Posterior cingulate gyrus (tissue), 11 donors: ENCODE measurements around the gene TJP2.

Source experiments
- DNase-seq, 10 donors: peaks; one replicate each; pipeline versions ENCODE4 v3.0.0 to v3.0.0-alpha.2; 2020 to 2021; ENCODE audit warnings: mixed read lengths in 3 of 10
- intact Hi-C: fragments of 100-400 bp; cut with DNase I; formaldehyde crosslinking; loops from one replicate; pipeline ENCODE4 v1.15.1; 2023

Gene TJP2

DNA sequence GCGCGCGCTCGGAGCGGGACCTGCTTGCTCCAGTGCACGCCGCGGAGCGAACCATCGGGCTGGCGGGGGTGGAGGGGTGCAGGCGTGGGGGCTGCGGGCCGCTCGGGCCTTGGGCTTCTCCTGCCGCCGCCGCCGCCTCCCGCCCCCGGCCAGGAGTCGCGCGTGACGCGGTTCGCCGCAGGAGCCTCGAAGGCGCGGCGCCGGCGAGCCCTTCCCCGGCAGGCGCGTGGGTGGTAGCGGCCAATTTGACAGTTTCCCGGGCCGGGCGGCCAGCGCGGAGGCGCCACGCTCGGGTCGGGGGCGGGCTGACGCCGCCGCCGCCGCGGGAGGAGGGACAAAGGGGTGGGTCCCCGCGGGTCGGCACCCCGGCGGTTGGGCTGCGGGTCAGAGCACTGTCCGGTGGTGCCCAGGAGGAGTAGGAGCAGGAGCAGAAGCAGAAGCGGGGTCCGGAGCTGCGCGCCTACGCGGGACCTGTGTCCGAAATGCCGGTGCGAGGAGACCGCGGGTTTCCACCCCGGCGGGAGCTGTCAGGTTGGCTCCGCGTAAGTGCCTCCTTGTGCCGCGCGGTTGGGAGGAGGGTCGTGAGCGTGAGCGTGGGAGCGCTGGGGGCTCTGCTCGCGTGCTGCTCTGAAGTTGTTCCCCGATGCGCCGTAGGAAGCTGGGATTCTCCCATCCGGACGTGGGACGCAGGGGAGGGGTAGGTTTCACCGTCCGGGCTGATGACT lies at the start of gene TJP2:
TSS of gene TJP2 (plus strand) at position 387 of the 725 bp plus-strand sequence. CDS start at position 483, 96 bp downstream.
- intact Hi-C loops, result no loop called here
- peak; percentile 61 to 94 (median 67) for DNase-seq

- intact Hi-C loops, result loop anchor here (5.0 kb wide), 1 partner anchor 47 kb away; no protein-coding TSS in a partner anchor
Measured at GRCh38 chr9:69130456-69131441, 43.3 kb upstream of the TJP2 start.

GRCh38 chr9:69131682-69132081 lies 42.4 kb upstream of the TJP2 start:
- intact Hi-C loops, result loop anchor here (5.0 kb wide), 1 partner anchor 46 kb away; no protein-coding TSS in a partner anchor
- no peak for DNase-seq

More at GRCh38 chr9:69130456-69131441, 43.3 kb upstream of the TJP2 start:
- no peak for DNase-seq

GRCh38 chr9:69132361-69132760 lies 41.7 kb upstream of the TJP2 start:
- peak in 1 of 10 donors; percentile 10 for DNase-seq
- intact Hi-C loops, result loop anchor here (5.0 kb wide), 1 partner anchor 45 kb away; no protein-coding TSS in a partner anchor

DNA sequence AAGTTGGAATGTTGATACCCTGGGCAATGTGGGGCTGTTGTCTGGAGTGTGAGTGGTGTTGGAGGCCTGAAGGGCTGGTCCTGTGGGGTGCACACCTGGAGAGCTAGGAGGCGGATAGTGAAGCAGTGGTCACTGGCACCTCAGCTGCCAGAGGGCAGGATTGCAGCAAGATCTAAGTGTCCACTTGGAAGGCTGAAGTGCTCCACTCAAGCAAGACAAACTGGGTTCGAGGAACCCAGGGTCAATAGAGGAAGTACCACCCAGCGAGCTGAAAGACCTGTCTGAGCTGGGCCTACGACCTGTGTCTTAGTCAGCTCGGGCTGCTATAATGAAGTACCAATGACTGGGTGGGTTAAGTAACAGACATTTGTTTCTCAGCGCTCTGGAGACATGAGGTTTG lies 39.7 kb upstream of the TJP2 start:
- DNase-seq, result no peak
- intact Hi-C loops, result loop anchor here (5.0 kb wide), 1 partner anchor 43 kb away; no protein-coding TSS in a partner anchor

- intact Hi-C loops, result no loop called here
- DNase-seq, result no peak
Measured at GRCh38 chr9:69136185-69136584, 37.9 kb upstream of the TJP2 start.

DNA sequence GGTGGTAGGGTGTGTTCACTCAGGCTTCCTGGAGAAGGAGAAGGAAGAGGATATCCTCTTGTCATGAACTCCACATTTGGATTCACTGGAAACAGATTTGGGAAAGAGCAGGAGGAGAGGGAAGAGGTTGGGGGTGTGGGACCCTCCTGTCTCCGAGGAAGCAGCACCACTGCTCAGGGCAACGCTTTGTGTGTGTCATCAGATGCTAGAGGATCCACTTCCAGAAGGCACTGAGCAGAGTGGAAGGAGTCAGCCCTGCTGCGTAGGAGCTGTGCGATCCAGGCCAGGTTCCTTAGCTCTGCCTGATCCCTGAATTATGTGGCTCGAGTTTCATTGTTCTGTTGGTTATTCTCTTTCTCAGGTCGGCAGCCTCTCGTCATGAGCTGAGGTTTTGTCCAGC lies 37.3 kb upstream of the TJP2 start:
- intact Hi-C loops, result no loop called here
- DNase-seq, result no peak

- DNase-seq, result no peak
- intact Hi-C loops, result no loop called here
Measured at GRCh38 chr9:69137311-69137710, 36.8 kb upstream of the TJP2 start.

DNA sequence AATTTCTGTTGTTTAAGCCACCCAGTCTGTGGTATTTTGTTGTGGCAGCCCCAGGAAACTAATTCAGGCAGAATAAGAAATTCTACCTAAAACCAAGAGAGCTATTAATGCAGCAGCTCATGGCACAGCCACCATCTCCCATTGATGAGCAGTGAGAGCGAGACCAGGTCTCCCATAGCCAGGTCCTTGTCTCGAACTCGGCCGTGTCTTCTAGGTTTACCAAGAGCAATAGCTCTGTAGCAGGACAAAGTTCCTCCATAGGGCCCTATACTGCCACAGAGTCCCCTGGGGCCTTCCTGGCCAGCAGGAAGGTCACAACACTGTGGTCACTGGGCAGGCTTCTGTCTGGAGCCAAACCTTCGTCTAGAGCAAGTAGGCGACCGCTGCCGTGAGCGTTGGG lies 34.5 kb upstream of the TJP2 start:
- DNase-seq, result no peak
- intact Hi-C loops, result no loop called here

GRCh38 chr9:69140123-69140735 lies 33.8 kb upstream of the TJP2 start:
- intact Hi-C loops, result no loop called here
- DNase-seq, result no peak

DNA sequence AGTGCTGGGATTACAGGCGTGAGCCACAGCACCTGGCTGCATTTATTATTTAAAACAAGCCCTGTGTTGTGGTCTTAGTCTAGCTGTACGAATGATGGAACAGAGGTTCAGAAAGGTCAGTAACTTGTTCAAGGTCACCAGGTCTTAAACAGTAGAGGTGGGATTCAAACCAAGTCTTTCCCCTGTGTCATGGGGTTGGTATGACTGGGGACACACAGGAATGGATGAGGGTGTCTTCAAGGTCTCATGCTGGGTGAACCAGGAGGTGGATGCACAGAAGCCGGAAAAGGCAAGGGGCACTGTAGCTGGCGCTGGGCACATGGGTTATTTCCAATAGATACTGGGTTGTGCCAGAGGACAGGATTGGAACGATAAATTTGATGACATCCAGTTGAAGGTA lies 32.2 kb upstream of the TJP2 start:
- intact Hi-C loops, result no loop called here
- DNase-seq, result no peak

- DNase-seq, result no peak
- intact Hi-C loops, result no loop called here
Measured at GRCh38 chr9:69143291-69143690, 30.8 kb upstream of the TJP2 start.

GRCh38 chr9:69145144-69145715 lies 28.8 kb upstream of the TJP2 start:
- no peak for DNase-seq
- intact Hi-C loops, result no loop called here

DNA sequence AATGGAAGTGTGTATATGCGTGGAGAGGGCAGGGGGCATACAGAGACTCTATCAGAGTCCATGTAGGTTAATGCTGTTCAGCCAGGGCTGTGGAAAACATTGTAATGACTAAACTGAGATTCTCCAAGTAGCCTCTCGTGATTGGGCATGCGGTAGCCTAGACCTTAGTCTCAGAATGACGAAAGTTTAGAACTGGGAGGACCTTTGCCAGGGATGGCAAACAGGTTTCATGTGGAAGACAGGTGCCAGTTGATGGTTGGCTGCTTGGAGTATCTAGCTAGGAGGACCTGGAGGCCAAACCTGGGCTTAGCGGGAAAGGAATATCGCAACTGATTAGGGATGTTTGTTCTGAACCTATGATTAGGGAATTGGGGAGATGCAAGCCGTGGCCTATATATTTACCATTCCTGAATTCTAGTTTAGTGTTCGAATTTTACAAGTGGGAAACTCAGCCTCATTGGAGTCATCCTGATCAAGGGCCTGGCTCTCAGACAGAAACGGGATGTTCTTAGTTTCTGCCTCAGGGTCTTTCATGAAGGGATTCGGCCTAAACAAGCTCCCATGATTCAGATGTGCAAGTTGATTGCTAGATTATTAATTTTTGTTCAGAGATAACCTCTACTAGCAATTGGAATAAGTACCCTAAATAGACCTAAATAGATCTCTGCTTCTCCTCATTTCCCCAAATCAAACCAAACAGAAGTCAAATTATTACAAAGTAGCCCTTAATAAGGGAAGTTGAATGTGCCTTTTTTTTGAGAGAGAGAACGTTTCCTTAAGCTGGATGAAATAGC lies 26.8 kb upstream of the TJP2 start:
- DNase-seq, result no peak
- intact Hi-C loops, result no loop called here

DNA sequence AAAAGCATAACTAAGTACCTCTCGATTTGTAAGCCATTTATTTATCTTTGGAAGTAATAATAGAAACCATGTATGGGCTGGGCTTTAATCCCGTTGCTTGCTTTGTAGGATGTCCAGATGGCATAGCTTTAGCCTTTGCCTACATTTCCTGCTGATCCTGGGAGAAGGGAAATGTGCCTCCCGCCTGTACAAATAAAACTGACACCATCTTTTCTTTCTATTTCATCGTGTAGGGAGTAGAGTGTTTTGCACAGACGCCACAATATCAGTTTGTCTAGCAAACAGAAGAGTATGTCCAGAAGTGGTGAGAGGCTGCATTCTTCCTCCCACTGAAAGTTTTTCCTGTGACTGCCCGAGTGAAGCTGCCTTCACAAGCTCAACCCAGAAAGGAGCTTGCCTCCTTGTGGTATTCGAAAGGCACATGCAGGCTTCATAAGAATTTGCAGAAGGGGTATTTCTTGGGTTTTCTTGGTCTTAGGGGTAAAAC lies 24.7 kb upstream of the TJP2 start:
- intact Hi-C loops, result no loop called here
- DNase-seq, result no peak

- intact Hi-C loops, result no loop called here
- DNase-seq, result no peak
Measured at GRCh38 chr9:69151506-69151905, 22.6 kb upstream of the TJP2 start.

- DNase-seq, result no peak
- intact Hi-C loops, result no loop called here
Measured at GRCh38 chr9:69153707-69154521, 20.2 kb upstream of the TJP2 start.

DNA sequence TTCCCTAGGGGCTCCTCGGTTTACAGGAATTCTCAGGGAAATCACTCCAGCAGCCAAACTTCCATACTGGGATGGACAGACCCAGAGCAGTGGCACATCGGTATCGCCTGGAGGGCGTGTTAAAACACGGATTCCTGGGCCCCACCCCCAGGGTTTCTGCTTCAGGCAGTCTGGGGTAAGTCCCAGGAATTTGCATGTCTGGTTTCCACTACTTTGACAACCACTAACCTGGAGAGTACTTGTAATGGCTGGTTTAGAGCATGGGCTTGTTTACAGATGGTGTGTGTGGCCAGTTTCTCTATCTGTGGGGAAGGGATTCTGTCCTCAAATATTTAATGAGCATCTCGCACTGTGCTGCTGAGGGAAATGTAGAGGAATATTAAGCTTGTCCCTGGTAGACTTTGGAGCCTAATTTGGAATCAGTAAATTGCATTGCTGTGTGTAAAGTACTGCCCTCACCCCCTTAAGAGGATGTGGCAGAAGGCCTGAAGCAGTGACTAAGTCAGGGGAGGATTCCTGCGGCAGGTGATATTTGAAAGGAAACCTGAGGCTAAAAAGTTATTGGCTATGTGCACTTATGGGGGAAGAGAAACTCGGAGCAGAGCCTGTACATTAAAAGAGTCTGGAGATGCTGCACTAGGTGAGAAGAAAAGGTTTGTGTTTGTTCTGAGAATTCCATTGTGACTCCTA lies 18.6 kb upstream of the TJP2 start:
- intact Hi-C loops, result no loop called here
- no peak for DNase-seq
